Stimulated activated CD4-positive, alpha-beta T cell treated with anti-CD3 and anti-CD28 coated beads, Interleukin-4, amount 100 ng/mL, for 1 hour (primary cell): Measurements from ENCODE around the gene CKAP5.

Experiments
- DNase-seq: peaks from one replicate; pipeline ENCODE4 v3.0.0-alpha.2; 2020

Gene CKAP5

DNA sequence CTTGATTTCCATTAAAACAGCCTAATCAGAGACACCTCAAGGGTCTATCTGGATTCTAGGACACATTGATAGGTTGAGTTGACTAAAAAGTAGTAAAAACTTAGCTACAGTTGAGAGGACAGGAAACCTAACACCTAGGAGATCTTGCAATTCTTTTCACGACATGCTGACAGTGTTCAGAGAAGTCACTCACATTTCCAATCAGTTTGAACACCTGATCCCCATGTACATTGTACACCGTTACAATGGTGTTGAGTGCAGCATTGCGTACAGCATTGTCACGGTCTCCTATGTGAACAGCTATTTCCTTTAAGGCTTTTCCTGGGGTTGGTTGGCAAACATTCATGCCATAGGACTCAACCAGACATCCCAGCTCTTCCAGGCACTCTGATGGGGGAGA is 84.3 kb downstream of the CKAP5 start:
- DNase-seq, result no peak

DNA sequence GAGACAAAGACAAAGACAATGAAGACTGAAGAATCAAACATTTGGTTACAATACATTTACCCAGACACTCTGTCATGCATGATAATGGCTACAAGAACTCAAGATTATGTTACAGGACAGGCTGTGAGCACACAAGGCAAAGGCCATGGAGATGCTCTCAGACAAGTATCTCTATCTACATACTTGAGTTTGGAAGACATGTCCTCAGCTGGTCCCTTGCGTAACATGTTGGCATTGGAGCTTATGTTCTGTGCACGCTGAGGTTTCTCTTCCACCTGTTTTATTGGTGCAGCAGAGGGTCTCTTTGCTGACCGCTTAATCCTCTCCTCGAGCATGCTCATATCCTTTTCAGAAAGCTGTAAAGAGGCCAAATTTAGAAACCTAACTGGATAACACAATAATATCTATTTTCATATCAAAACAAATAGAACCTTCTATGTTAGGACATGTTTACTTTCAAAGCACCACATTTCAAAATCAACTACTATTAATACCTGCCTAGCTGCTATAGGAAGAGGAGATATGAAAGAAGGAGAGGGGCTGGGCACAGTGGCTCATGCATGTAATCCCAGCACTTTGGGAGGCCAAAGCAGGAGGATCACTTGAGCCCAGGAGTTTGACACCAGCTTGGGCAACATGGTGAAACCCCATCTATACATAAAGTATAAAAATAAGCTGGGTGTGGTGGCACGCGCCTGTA is 85.5 kb downstream of the CKAP5 start:
- DNase-seq, result no peak

DNA sequence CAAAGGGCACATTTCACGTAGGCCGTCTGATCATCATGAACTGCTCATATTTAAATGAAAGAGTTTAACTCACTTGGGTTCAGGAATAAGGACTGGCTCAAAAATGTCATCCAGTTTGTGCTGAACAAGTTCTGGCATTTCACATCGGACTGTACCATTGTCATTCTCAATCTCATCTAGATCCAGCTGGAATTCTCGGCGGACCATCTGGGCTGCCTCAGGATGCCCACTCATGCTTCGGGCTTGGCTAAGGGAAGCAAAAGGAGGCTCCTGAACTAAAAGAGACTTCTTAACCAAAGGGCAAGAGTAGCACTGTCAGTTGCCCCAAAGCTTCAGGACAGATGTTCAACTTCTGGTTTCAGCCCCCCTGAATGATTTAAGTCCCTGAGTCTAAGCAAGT is 86.9 kb downstream of the CKAP5 start:
- DNase-seq, result no peak

DNA sequence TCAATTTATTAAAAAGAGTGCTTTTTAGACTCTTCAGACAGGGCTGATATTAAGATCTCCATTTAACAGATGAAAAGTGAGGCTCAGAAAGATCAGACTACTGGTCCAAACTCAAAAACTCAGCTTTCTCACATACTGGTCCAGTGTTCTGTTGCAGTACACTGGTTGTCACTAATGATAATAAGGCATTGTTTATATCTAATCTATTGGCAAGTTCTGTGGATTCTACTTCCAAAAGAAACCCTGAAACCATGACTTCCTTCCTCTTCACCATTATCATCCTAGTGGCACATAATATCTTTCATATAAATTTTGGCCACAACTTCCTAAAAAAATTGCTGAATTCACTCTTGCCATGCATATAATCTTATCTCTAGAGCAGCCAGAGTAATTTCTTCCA is 90.1 kb downstream of the CKAP5 start:
- no peak for DNase-seq

DNA sequence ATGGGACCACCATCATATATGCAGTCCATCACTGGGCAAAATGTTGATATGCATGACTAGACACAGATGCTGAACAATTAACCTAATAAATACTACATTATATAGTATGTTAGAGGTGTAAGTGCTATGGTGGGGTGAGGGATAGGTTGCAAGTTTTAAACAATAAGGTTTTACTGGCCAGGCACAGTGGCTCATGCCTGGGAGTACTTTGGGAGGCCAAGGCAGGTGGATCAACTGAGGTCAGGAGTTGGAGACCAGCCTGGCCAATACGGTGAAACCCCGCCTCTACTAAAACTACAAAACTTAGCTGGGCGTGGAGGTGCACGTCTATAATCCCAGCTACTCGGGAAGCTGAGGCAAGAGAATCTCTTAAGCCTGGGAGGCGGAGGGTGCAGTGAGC is 98.9 kb downstream of the CKAP5 start:
- DNase-seq, result no peak

DNA sequence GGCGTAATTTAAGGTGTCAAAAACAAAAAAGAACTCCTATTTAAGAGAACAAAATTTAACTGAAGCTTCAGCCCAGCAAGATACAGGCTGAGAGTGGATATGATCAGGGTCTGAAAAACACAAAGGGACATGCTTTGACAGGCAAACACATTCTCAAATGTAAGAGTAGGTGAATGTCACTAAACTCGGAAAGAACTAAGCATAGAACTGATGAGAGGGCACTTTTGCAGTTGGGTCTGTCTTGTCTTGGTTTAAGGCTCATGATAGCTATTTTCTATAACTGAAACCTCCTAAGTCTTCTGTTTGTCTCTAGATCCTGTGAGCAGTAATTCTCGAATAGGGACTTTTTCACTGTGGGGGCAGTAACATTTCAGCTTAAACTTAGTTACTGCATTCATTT is 100.1 kb downstream of the CKAP5 start:
- DNase-seq, result no peak

DNA sequence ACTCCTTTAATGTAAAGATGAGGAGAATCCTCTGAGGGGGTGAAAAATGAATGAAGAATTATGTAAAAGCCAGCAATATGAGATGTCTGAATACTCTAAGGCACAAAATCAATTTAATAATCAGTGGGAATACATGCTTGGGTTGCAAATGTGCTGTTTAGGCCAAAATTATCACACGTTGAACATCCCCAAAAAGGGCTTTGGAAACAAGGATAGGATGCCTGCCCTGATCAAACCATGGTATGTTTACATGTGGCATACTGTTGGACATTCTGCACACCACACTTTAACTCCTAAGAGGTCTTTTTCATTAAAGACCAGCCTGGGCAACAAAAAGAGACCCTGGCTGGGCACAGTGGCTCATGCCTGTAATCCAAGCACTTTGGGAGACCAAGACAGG is 100.8 kb downstream of the CKAP5 start:
- no peak for DNase-seq

DNA sequence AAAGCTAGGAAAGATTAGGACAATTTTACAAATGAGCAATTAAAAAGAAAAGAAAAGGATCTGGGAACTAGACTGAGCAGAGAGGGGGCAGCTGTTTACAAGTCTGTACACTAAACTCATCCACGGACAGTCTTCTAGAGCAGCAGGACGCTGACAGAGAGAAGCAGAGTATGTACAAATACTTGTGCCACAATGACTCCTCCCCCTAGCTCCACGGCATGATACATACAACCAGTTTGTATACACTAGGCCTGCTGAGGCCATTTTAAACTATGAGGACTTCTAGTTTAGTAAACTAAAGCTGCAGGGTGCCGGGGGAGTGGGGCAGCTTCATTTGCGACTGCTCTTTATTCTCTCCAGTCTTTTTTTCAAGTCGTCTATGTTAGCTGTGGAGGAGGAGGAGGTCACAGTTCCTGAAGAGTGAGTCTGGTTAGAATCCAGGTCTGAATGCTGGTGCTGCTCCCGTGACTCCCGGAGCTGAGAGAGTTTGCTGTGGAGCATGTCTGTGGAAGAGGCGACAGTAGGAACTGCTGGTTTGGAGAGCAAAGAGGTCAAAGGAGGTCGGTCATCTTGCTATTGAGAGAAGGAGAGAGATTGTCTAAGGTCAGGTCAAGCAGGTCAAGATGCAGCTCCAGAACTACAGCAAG is 102.3 kb downstream of the CKAP5 start:
- no peak for DNase-seq

DNA sequence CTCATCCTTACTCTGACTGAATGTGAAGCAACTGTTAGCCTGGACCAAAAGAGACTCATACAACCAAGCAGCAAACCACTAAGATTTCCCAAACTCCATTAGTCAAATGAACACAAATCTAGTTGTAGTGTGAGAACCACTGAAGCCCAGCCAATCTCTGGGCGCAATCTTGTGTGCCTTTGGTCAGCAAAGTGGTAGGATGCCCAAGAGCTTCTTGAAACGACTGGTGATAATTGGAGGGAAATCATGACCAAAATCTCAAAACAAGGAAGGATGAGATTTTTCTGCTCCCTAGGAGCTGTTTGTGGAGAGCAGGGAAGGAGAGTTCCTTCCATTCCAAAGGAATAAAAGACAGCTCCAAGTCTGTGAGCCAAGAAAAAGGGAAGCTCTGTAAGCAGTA is 103.0 kb downstream of the CKAP5 start:
- DNase-seq, result no peak

DNA sequence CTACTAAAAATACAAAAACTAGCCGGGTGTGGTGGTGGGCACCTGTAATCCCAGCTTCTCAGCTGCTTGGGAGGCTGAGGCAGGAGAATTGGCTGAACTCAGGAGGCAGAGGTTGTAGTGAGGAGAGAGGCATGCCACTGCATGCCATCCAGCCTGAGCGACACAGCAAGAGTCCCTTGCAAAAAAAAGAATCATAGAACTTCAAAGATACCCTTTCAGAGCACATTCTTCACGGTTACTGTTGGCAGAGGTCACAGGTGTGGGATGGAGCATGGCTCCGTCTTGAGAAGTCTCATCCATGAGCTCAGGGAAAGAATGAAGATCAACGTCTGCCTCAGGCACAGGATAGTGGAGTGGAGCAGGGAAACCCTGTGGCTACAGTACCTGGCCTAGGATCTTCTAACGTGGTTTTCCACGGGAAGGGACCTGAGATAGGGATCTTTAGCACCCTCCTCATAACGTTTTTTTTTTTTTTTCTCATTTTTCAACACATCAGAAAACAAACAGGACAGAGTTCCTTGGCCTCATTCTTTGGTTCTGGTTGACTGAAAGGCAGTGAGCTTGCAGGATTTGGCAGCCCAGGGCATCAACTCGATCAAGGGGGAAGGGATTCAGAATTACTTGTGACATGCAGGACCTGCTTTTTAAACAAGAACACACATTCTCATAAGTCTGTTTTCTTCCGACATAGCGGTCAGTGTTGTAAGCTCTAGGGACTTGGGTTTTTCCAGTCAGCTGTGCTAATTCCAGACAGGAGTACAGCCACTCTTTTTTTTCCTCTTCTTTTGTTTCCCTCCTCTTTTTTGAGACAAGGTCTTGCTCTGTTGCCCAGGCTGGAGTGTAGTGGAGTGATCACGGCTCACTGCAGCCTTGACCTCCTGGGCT is 104.2 kb downstream of the CKAP5 start:
- no peak for DNase-seq

DNA sequence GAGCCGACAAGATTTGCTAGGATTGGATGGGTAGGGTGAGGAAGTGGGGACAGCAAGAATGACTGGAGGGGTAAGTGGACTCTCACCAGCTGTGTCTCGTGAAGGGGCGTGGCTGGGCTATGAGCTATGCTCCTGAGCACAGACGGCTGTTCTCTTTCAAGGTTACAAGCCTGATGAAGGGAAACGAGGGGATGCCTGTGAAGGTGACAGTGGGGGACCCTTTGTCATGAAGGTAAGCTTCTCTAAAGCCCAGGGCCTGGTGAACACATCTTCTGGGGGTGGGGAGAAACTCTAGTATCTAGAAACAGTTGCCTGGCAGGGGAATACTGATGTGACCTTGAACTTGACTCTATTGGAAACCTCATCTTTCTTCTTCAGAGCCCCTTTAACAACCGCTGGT is 107.2 kb downstream of the CKAP5 start:
- no peak for DNase-seq

DNA sequence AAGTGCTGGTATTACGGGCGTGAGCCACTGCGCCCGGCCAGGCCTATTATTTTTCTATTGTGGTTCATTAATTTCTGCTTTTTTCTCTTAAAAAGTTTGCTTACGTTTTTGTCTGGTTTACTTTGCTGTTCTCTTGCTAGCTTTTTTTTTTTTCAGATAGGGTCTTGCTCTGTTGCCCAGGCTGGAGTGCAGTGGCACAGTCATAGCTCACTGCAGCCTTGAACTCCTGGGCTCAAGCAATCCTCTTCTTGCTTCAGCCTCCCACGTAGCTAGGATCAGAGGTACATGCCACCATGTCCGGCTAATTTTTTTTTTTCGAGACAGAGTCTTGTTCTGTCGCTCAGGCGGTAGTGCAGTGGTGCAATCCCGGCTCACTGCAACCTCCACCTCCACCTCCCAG is 108.4 kb downstream of the CKAP5 start:
- no peak for DNase-seq

DNA sequence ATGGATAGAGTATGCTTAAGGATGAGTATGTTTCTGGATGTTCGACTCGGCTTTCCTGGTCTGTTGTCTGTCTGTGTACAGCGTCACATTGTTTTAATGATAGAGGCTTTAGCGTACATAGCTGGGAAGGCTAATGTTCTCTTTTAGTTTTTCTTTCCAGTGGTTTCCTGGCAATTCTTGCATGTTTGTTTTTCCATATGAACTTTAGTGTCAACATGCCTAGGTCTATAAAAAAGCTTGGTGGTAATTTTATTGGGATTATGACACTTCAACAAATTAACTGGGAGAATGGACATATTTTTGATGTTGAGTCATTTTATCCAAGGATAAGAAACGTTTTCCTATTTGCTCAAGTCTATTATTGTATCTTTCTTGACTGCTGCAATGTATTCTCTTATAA is 109.5 kb downstream of the CKAP5 start:
- no peak for DNase-seq

DNA sequence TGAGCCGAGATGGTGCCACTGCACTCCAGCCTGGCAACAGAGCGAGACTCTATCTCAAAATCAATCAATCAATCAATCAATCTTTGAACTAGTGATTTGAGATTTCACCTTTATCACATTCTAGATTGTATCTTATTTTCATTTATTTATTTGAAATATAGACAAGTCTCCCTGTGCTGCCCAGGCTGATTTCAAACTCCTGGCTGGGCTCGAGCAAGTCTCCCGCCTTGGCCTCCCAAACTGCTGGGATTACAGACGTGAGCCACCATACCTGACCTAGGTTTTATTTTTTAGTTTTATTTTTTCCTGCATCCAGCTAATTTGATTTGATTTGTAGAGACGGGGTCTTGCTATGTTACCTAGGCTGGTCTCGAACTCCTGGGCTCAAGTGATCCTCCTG is 109.9 kb downstream of the CKAP5 start:
- no peak for DNase-seq

DNA sequence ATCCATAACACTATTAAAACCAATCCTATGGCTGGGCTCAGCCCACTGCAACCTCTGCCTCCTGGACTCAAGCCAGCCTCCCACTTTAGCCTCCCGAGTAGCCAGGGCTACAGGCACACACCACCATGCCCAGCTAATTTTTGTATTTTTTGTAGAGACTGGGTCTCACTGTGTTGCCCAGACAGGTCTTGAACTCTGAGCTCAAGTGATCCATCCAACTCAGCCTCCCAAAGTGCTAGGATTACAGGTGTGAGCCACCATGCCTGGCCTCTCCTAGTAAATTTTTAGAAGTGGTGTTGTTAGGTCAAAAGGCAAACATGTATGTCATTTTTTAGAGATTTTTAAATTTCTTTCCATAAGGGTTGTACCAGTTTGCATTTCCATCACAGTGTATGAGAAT is 112.8 kb downstream of the CKAP5 start:
- no peak for DNase-seq

DNA sequence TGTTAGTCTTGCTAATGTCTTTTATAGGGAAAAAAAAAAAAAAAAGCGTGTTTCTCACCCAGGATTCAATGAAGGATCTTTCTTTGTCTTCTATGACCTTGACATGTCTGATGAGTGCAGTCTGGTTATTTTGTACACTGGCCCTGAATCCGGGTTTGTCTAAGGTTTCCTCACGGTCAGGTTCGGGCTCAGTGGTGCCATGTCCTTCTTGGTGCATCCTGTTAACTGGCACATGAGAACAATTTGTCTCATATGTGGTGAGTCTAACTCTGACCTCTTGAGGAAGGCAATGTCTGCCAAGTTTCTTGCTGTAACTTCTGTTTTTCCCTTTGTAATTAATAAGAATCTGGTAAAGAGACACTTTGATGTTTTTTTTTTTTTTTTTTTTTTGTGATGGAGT is 114.5 kb downstream of the CKAP5 start:
- DNase-seq, result no peak

DNA sequence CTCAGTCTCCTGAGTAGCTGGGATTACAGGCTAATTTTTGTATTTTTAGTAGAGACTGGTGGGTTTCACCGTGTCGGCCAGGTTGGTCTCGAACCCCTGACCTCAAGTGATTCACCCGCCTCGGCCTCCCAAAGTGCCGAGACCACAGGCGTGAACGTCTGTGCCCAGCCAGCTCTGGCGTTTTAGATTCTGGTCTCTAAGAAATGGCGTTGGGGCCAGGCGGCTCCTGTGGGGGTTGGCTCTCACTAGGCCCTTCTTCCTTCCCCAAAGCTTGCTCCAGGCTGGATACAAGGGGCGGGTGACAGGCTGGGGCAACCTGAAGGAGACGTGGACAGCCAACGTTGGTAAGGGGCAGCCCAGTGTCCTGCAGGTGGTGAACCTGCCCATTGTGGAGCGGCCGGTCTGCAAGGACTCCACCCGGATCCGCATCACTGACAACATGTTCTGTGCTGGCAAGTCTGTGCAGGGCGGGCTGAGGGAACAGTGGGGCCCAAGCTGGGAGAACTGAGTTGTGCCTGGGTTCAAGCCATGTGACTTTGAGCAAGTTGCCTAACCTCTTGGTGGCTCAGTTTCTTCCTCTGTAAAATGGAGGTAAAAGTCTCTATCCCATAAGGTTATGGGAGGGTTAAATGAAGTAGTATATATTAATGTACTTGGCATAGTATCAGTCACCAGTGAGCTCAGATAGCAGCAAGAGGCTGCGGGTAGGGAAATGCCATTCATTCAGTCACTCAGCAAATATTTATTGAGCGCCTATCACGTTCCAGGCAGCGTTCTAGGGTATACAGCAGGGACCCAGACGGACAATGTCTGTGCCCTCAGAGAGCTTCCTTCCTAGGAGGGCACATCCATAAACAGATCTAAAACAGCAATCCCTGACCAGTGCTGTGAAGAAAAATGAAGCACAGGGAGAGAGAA is 116.7 kb downstream of the CKAP5 start:
- DNase-seq, result no peak

DNA sequence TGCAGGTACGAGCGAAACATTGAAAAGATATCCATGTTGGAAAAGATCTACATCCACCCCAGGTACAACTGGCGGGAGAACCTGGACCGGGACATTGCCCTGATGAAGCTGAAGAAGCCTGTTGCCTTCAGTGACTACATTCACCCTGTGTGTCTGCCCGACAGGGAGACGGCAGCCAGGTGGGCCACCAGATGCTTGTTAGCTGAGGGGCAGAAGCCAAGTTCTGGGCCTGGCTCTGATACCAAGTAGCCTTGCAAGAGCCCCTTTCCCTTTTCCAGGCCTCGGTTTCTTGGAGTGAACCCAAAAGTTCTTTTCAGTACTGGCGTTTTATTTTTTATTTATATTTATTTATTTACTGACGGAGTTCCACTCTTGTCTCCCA is 117.4 kb downstream of the CKAP5 start:
- DNase-seq, result no peak

DNA sequence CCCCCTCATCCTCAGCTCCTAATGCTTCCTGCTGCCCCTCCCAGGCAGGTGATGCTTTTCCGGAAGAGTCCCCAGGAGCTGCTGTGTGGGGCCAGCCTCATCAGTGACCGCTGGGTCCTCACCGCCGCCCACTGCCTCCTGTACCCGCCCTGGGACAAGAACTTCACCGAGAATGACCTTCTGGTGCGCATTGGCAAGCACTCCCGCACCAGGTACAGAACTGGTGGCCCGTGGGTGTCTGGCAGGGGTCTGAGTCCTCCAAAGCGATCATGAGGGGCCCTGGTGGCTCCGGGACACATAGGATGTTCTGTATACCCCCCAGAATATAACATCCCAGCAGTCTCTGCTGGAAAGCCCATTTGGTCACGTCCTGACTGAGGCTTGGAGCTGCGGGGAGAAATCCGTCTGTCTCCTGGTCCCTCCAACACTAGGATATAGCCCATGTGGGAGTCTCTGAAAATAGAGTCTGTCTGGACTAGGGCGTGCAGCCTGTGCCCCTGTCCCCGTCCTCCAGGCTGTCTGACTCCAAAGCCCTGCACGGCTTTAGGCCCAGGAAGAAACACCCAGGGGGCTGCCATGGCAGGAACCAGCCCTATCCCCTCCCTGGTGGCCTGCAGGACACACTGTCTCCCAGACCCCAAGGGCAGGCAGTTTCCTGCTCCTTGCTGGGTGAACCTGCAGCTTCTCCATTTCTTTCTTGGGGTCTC is 118.0 kb downstream of the CKAP5 start:
- DNase-seq, result no peak

DNA sequence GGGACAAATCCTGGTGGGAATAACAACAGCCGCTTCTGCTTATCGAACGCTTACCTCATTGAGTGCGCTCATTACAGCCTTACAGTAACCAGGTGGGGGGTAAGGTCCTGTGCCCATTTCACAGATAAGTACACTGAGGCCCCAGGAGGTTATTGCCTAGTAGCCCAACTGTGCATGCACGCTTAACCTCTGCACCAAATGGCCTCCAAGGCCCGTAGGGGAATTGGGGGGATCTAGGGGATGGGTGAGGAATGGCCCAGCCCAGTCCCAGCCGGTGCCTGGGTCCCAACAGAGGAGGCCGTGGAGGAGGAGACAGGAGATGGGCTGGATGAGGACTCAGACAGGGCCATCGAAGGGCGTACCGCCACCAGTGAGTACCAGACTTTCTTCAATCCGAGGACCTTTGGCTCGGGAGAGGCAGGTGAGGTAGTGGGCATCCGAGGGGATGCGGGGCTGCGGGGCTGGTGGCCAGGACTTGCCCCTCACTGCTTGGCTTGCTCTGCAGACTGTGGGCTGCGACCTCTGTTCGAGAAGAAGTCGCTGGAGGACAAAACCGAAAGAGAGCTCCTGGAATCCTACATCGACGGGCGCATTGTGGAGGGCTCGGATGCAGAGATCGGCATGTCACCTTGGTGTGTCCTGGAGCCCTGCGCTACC is 119.7 kb downstream of the CKAP5 start:
- no peak for DNase-seq

DNA sequence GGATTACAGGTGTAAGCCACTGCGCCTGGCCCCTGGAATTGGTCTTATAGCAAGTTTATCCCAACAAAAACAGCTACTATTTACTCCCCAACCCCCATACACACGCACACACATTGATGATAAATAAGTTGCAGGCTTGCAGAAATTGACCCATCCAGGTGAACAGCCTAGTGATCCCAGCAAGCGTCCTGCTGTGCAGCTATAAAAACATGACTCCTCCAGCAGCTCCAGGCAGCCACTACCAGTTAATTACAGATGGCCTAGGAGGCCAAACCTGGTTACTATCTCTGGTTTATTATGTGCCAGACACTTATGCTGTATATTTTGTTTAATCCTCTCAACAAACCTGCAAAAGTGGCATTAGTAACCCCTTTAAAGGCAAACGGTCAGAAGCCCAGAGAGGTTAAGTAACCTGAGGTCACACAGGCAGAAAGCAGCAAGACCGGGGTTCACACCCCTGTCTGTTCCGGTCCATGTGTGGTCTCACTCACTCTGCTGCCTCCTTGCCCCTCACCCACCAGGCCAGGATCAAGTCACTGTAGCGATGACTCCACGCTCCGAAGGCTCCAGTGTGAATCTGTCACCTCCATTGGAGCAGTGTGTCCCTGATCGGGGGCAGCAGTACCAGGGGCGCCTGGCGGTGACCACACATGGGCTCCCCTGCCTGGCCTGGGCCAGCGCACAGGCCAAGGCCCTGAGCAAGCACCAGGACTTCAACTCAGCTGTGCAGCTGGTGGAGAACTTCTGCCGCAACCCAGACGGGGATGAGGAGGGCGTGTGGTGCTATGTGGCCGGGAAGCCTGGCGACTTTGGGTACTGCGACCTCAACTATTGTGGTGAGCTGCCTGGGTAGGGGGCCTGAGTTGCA is 120.5 kb downstream of the CKAP5 start:
- no peak for DNase-seq
